ENCODE data around the gene DIPK1B.
"Not testable (repeated sequence)": the region's sequence is repeated elsewhere in the genome, so short reads cannot be mapped to it uniquely, and the experiment has no call there.

DIPK1B gene

GRCh38 chr9:136707849-136708517, 4.4 kb upstream of the DIPK1B start:
- FAIRE-seq (no peak), DNase-seq (ENCODE audit: insufficient read length) (no peak)
- TF ChIP-seq TAF1 (IDR thresholded peaks at IDR 0.05; ENCODE audit: borderline replicate concordance, low read depth, low read length), result no peak
- no peak for TF ChIP-seq POLR2A (IDR thresholded peaks at IDR 0.05; ENCODE audit: low read depth, low read length)
- TF ChIP-seq POLR2AphosphoS5 (IDR thresholded peaks at IDR 0.05; ENCODE audit: low read depth, low read length), result no peak

GRCh38 chr9:136709454-136710109, 2.8 kb upstream of the DIPK1B start:
- DNase-seq (ENCODE audit: insufficient read length) (no peak), FAIRE-seq (no peak)
- TF ChIP-seq POLR2AphosphoS5 (IDR thresholded peaks at IDR 0.05; ENCODE audit: low read depth, low read length) (no peak), TAF1 (IDR thresholded peaks at IDR 0.05; ENCODE audit: borderline replicate concordance, low read depth, low read length) (no peak), POLR2A (IDR thresholded peaks at IDR 0.05; ENCODE audit: low read depth, low read length) (no peak)

- TF ChIP-seq POLR2A (IDR thresholded peaks at IDR 0.05; ENCODE audit: low read depth, low read length) (no peak), TAF1 (IDR thresholded peaks at IDR 0.05; ENCODE audit: borderline replicate concordance, low read depth, low read length) (no peak), POLR2AphosphoS5 (IDR thresholded peaks at IDR 0.05; ENCODE audit: low read depth, low read length) (no peak)
- FAIRE-seq (no peak), DNase-seq (ENCODE audit: insufficient read length) (no peak)
Measured at GRCh38 chr9:136710543-136710942, 1.8 kb upstream of the DIPK1B start.

GRCh38 chr9:136711219-136711648, 1.1 kb upstream of the DIPK1B start:
- not testable (repeated sequence) for DNase-seq (ENCODE audit: insufficient read length); FAIRE-seq

GRCh38 chr9:136712690-136713544, 545 bp downstream of the DIPK1B start:
- DNase-seq (ENCODE audit: insufficient read length) (no peak), FAIRE-seq (no peak)
- TF ChIP-seq POLR2AphosphoS5 (IDR thresholded peaks at IDR 0.05; ENCODE audit: low read depth, low read length) (no peak), TAF1 (IDR thresholded peaks at IDR 0.05; ENCODE audit: borderline replicate concordance, low read depth, low read length) (no peak), POLR2A (IDR thresholded peaks at IDR 0.05; ENCODE audit: low read depth, low read length) (no peak)

GRCh38 chr9:136713550-136713949, 1.2 kb downstream of the DIPK1B start:
- no peak for DNase-seq (ENCODE audit: insufficient read length)
- FAIRE-seq, result no peak
- TF ChIP-seq TAF1 (IDR thresholded peaks at IDR 0.05; ENCODE audit: borderline replicate concordance, low read depth, low read length), result no peak
- no peak for TF ChIP-seq POLR2AphosphoS5 (IDR thresholded peaks at IDR 0.05; ENCODE audit: low read depth, low read length)
- no peak for TF ChIP-seq POLR2A (IDR thresholded peaks at IDR 0.05; ENCODE audit: low read depth, low read length)

GRCh38 chr9:136714096-136714892, 1.9 kb downstream of the DIPK1B start:
- FAIRE-seq, result no peak
- TF ChIP-seq TAF1 (IDR thresholded peaks at IDR 0.05; ENCODE audit: borderline replicate concordance, low read depth, low read length) (no peak), POLR2A (IDR thresholded peaks at IDR 0.05; ENCODE audit: low read depth, low read length) (no peak), POLR2AphosphoS5 (IDR thresholded peaks at IDR 0.05; ENCODE audit: low read depth, low read length) (no peak)
- no peak for DNase-seq (ENCODE audit: insufficient read length)

- DNase-seq (ENCODE audit: insufficient read length), result no peak
- TF ChIP-seq POLR2AphosphoS5 (IDR thresholded peaks at IDR 0.05; ENCODE audit: low read depth, low read length) (no peak), TAF1 (IDR thresholded peaks at IDR 0.05; ENCODE audit: borderline replicate concordance, low read depth, low read length) (no peak), POLR2A (IDR thresholded peaks at IDR 0.05; ENCODE audit: low read depth, low read length) (no peak)
- FAIRE-seq, result no peak
Measured at GRCh38 chr9:136714893-136715274, 2.5 kb downstream of the DIPK1B start.

- no peak for TF ChIP-seq POLR2A (IDR thresholded peaks at IDR 0.05; ENCODE audit: low read depth, low read length)
- no peak for DNase-seq (ENCODE audit: insufficient read length)
- FAIRE-seq, result no peak
Measured at GRCh38 chr9:136717399-136717798, 5.0 kb downstream of the DIPK1B start.

GRCh38 chr9:136718345-136719194, 6.2 kb downstream of the DIPK1B start:
- FAIRE-seq (no peak), DNase-seq (ENCODE audit: insufficient read length) (no peak)
- TF ChIP-seq POLR2A (IDR thresholded peaks at IDR 0.05; ENCODE audit: low read depth, low read length) (no peak), TAF1 (IDR thresholded peaks at IDR 0.05; ENCODE audit: borderline replicate concordance, low read depth, low read length) (no peak), POLR2AphosphoS5 (IDR thresholded peaks at IDR 0.05; ENCODE audit: low read depth, low read length) (no peak)
